Measurements from ENCODE around the gene SLC25A30.
"Not testable (repeated sequence)": the region's sequence is repeated elsewhere in the genome, so short reads cannot be mapped to it uniquely, and the experiment has no call there.

The SLC25A30 gene

DNA sequence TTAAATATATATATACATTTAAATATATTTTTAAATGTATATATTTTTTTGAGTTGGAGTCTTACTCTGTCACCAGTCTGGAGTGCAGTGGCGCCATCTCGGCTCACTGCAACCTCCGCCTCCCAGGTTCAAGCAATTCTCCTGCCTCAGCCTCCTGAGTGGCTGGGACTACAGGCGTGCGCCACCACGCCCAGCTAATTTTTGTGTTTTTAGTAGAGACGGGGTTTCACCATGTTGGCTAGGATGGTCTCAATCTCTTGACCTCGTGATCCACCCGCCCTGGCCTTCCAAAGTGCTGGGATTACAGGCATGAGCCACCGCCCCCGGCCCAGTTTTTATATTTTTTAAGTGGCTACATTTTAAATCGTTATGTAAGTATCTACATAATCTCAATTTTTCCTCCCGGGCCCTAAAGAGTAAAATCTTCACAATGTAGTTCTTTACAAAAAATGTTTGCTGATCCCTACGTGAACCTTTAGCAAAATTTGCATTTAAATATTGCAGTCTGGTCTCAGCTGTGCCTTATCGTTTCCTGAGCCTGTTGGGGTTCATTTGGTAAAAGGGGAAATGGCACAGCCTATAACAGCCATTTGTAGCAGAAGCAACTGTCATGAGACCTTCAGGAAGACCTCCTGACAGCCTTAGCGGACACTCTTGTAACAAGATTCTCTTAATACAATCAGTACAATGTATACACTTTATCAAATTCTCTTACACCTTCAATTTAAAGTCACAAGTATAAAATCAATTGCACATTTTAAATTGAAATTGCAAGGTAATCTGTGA, 8.1 kb upstream of the SLC25A30 start:
- not testable (repeated sequence) for DNase-seq

DNA sequence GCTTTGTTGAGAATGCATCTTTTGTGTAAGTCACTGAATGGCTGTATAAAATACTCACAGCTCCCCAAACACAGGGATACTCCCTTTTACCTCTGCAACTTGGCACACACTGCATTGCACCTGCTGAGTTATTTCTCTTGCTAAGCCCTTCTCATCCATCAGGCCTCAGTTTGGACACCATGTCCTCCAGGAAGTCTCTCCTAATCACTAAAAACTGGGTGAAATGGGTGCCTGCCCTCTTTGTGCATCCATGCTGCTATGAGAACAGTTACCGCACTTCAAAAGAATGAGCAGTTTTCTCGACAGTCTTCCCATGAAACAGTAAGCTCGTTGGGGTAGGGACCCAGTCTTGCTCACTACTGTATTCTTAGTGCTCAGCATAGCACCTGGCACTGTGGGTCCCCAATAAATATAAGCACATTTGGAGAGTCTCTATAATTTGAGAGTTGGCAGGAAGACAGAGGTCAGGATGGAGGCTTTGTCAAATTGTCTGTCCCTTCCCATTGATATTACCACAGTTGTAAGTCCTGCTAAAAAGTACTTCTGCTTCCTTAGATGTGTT, 4.6 kb upstream of the SLC25A30 start:
- DNase-seq = no peak

DNA sequence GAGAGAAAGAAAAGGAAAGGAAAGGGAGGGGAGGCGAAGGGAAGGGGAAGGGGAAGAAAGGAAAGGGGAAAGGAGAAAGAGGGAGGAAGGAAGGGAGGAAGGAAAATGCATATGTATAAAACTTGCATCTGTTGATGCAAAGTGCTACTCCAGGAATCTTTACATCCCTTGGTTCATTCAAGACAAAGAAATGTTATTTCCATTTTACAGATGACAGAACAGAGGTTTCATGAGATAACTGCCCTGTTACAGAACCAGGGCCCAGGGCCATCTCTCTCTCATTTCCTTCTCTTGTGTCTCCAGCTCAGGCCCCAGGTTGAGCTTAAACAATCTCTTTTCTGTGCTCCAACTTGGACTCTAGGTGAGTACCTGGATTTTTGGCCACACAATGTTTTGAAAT, 1.8 kb upstream of the SLC25A30 start:
- no peak for DNase-seq

DNA sequence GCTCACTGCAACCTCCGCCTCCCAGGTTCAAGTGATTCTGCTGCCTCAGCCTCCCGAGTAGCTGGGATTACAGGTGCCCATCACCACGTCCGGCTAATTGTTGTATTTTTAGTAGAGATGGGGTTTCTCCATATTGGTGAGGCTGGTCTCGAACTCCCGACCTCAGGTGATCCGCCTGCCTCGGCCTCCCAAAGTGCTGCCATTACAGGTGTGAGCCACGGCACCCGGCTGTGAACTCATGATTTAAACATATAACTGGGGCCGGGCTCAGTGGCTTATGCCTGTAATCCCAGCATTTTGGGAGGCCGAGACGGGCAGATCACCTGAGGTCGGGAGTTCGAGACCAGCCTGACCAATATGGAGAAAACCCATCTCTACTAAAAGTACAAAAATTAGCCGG, 1.2 kb upstream of the SLC25A30 start:
- not testable (repeated sequence) for DNase-seq

DNA sequence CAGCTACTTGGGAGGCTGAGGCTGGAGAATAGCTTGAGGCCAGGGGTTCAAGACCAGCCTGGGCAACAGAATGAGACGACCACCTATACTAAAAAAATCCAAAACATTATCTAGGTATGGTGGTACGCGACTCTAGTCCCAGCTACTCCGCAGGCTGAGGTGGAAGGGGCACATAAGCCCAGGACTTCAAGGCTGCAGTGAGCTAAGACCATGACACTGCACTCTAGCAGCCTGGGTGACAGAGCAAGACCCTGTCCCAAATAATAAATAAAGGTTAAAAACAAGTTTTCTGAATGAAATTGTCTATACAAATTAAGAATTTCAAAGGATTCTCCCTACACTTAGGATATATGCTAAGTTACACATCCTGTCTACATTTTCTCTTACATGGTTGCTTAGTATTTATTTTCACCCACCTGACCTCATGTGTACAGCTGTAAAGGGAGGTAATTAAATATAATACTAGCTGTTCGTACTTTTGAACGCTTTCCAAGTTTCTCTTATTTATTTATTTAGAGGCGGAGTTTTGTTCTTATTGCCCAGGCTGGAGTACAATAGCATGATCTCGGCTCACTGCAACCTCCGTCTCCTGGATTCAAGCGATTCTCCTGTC, 1.6 kb downstream of the SLC25A30 start:
- DNase-seq = no peak

DNA sequence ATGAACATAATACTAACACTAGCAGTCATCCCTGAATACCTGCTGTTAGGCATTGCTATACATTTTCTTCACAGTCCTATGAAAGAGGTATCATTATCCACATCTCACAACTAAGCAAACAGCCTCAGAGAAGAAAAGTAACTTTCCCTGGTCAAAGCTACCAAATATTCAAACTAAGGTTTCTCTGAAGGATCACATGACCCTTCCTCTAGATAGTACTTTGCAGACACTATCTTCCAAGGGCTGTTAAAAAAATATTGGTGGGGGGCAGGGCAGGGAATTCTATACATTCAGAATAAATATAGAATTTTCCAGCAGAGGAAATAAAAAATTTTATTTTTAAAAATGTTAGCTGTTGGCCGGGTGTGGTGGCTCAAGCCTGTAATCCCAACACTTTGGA, 3.1 kb downstream of the SLC25A30 start:
- no peak for DNase-seq

DNA sequence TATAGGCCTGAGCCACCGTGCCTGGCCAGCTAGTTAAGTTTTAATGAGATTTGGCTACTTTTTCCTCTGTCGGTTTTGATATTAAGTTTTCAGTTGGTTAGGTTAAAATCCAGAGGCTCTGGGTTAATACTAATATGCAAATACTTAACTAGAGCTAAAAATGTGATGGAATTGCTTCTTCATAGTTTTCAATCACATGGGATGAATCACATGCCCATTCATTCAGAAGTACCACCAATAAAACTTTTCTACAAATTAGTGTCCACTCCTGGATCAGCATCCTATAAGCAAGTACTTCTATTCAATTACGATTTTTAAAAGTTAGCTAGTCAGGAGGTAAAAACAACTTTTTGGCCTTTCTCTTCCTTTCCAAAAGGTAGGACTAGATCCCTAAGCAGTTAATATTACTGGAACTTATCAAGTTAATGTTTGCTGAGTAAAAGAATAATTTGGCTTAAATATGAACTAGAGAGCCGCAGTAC, 4.3 kb downstream of the SLC25A30 start:
- no peak for DNase-seq

DNA sequence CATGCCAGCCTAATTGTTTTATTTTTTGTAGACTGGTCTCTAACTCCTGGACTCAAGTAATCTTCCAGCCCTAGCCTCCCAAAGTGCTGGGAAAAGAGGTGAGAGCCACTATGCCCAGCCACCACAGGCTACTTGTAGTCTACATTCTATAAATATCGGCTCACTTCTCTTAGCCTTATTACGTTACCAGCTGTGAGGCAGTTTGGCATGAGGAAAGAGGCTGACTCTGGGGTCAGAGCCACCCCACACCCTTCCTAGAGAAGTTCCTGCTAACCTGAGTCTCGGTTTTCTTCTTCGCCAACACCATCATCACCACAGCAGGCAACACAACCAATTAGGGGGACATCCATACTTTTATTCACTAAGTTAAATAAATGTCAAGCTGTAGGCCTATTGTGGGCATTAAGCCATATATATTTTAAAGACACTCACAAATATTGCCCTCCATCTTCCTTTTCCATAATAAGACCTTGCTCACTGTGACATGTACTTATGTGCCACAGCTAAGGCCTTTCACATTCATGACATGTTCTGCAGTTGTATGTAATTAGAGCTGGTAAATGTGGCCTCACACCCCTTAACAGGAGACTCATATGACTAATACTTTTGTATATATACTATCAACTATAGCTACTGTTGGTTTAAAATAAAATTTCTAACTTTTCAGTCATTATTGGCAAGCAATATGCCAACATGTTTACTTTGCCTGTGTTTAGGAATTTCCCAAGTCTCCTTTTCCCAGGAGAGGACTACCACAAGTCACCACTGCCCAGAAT, 5.7 kb downstream of the SLC25A30 start:
- DNase-seq = no peak

DNA sequence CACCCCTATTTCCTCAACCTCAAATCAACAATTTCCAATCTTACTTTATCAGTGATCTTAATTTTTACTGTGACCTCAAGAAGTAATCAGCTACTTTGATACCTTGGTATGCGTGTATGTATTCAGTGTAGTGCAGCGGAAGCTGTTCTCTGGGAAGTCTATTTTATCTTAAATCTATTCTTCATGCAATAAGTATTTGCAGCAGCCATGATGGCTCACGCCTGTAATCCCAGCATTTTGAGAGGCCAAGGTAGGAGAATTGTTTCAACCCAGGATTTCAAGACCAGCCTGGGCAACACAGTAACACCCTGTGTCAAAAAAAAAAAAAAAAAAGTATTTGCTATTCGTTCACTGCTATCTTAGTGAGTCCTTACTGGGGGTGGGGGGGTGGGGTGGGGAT, 6.5 kb downstream of the SLC25A30 start:
- DNase-seq = no peak

DNA sequence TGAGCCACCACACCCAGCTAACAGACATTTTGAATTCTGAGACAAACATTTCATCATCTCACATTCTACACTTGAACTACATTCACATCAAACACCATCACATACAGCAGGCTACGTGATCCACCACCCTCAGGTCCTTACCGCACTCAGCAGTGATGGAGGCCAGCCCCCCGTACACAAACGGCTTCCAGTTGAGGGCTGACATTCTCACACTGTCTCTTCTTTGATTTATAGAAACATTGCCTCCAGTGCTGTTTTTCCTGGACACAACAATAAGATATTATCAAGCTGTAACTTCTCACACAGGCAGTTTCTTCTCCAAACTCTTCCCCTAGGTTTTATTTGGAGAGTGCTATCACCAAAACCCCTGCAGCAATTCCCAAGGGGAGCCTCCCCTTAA, 7.0 kb downstream of the SLC25A30 start:
- no peak for DNase-seq

DNA sequence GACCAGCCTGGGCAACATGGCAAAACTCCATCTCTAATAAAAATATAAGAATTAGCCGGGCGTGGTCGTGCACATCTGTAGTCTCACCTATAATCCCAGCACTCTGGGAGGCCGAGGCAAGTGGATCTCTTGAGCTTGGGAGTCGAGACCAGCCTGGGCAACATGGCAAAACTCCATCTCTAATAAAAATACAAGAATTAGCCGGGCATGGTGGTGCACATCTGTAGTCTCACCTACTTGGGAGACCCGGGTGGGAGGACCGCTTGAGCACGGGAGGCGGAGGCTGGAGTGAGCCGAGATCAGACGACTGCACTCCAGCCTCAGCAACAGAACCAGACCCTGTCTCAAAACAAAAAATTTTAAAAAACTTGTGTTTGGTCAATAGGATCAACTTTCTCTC, 7.7 kb downstream of the SLC25A30 start:
- no peak for DNase-seq

DNA sequence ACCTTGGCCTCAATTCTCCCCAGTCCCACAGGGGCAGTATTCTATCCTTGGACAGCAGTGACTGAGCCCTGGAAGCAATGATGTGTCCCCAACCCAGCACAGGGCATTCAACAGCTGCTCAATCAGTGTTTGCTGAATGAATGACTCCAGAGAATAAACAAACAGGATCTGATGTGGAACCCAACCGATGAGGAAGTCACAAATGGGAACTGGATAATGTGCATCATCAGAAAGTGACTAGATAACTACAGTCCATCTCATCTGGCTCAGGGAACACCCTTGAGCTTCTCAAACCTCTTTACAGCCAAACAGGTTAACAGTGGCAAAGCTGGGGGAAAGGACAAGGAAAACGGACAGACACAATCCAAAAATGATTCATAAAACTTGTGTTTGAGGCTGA, 8.2 kb downstream of the SLC25A30 start:
- DNase-seq = no peak

DNA sequence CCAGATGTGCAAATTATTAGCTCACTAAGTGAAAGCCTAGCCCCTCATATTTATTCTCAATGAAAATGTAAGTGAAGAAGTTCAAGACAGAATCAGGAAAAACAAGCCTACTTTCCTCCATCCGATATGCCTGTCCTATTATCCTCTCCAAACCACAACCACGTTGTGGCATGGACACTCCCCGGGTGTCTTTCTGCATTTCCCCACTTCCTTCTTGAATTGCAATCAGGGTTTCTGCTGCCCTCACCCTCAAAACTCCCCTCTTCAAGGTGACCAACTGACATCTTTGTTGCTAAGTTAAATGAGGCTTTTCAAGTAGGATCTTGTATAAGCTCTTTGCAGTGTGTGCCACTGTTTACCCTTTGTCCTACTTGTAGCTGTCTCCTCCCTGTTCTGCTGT, 11.8 kb downstream of the SLC25A30 start:
- no peak for DNase-seq

DNA sequence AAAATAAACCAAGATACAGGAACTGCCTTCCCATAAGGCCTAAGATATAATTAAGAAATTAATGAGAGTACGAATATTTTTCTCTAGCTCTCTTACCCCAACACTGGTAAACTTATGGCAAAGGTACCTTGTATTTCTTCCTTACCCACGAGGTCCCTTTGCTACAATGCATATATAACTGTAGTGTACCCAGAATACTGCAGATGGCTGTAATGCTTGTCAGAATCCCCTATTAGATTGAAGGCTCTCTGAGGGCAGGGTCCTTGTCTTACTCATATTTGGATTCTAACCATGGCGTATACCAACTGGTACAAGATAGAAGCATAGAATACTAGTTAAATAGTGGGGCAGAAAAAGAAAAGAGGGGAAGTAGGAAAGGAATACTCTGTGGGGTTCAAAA, 15.1 kb downstream of the SLC25A30 start:
- DNase-seq = no peak

DNA sequence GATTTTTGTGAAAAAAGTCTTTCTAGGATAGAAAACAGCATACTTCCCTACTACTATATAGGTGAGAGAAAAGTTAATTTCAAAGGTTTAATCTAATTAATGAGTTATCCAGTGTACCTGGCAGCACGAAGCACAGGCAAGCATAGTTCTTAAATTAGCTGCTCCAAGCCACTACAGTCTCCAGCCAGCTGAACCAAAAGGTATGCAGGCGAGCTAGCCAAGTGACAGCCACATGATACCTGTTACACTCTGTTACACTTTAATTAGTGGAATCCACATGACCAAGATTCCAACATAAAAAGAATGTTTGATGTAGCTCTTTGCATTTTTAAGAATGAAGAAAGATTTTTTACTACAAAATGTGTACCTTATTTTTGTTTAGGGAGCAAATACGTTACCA, 15.5 kb downstream of the SLC25A30 start:
- no peak for DNase-seq

DNA sequence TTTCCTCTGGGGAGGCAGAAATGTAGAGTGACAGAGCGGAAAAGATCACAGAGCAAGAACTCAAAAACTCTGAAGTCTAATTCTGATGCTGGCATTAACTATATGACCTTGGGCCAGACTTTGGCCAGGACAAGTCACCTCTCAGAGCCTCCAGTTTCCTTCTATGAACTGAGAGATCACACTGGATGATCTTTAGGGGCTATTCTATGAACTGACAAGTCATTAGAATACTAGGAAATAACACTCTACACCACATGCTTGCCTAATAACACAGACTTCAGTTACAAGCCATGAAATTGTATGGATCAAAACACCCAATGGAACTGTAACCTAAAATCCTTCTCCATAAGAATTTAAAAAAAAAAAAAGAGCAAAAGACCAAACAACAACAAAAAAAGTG, 16.9 kb downstream of the SLC25A30 start:
- no peak for DNase-seq

DNA sequence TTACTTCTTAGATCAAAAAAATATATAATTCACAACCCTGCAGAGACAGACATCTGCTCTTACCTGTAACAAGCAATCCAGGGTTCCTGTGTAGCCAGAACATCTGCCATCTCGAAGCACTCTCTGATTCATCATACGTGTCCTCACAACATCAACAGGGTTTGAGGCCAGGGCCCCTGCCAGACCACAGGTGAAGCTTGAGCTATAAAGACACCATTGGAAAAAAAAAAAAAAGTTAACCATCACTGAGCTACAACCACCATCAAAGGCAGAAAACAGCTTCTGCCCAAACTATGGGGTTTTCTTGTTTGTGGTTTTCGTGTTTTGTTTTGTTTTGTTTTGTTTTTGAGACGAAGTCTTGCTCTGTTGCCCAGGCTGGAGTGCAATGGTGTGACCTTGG, 19.3 kb downstream of the SLC25A30 start:
- DNase-seq = peak; percentile 43

DNA sequence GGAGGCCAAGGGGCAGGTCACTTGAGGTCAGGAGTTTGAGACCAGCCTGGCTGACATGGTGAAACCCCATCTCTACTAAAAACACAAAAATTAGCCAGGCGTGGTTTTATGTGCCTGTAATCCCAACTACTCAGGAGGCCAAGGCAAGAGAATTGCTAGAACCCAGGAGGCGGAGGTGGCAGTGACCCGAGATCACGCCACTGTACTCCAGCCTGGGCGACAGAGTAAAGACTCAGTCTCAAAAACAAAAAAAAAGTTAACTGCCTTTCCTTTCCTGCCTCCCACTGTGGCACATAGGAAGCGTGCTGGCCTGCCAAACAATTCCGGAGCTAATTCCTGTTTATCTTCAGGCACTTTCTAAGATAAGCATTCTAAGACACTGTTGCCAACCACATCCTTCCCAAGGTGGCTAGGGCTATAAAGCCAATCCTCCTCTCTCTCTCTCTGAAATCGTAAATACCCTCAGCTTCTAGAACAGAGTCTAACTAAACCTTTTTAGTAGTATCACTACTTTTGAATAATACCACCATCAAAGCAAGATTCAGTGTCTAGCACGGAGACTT, 21.6 kb downstream of the SLC25A30 start:
- DNase-seq = no peak

DNA sequence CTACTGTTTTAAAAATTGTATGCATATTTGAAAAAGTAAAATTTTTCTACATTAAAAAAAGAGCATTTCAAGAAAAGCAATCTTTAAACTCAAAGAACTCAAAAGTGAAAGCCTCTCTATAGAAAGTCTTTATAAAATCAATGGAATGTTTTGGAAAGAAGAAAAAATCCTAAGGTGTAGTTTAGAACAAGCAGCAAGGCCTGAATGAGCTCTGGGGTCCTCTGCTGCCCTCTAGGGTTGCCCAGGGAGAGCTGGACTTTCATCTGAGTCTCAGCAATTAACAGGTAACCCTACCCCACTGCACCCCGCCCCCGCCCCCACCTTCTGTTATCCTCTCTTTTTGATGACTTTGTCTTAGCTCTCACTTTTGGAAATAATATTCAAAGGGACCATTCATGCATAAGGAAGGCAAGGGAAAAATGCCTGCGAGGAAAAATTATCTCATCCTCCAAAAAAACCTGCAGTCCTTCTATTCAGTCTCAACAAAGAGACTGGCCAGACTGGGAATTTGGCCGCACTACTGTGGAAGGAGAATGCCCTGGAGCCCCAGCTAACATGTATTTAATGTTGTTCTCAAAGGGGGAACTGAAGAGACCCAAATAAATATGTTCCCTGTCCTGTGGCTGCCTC, 24.1 kb downstream of the SLC25A30 start:
- no peak for DNase-seq

DNA sequence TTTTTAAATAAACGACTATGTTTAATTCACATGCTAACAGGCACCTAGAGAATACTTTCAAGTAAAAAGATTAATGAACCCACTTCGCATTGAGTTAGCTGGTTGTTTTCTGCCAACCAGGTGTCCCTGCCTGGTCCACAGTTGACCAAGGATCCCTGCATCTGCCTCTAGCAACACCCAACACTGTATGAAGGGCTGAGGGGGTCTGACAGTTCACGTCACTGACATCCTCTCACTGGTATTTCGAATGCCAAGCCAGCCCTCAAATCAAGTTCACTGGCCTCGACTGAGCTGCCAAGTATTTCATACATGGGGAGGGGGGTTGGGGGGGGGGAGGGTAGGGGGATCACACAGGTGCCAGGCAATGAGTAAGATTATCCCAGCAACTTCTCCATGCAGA, 25.4 kb downstream of the SLC25A30 start:
- no peak for DNase-seq

DNA sequence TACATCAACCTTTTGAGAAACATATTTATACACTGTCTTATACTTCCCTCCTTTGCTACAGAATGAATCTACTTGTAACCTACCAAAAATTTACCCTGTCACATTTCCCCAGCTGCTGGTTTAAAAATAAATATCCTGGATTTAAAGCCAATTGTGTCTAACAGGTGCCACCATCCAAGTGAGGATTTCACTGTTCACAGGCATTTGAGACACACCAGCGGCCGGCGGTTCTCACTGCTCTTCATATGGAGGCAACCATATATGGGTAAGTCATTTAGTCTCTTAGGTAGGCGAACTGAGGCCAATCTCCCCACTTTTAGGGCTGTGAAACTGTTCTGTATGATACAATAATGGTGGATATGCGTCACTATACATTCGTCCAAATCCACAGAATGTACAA, 26.2 kb downstream of the SLC25A30 start:
- DNase-seq = no peak

DNA sequence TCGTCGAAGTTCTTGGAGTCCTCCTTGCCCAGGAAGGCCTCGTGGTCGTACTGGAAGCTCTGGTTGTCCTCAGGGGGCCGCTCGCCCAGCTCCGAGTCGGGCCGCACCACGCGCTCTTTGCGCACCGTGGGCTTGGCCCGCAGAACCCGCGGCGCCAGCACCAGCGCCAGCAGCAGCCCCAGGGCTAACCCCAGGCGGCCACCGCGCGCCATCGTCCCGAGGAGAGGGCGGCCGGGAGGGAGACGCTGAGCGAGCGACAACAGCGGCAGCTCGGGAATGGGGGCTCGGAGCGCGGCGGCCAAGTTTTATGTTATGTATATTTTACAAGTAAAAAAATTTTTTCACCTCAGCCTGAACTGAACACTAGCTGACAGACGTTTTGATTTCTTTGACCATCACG, 27.0 kb downstream of the SLC25A30 start:
- DNase-seq = not testable (repeated sequence)

DNA sequence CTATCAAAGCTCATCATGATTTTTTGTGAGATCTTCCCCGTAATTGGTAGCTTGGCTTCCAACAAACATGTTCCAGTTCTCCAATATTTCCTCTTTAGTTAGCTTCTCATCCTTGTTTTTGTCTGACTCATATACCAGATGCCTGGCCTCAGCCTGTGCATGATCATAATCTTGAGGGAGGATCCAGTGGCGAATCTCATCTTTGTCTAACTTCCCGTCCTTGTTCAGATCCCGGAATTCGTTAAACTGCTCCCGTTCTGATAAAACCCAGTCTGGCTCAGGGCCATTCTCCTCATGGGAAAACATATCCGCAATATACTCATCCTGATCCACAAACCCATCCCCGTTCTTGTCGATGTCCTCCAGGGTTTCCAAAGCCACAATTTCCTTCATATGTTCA, 27.8 kb downstream of the SLC25A30 start:
- DNase-seq = not testable (repeated sequence)
